Measurements from ENCODE around the gene KRTAP20-1. TPM values are rescaled to one million over a fixed set of nuclear protein-coding genes. Genes with fewer than 3 reads are reported as not detected.

The KRTAP20-1 gene
- total RNA-seq, 1 donor from 2014 or later = not detected

DNA sequence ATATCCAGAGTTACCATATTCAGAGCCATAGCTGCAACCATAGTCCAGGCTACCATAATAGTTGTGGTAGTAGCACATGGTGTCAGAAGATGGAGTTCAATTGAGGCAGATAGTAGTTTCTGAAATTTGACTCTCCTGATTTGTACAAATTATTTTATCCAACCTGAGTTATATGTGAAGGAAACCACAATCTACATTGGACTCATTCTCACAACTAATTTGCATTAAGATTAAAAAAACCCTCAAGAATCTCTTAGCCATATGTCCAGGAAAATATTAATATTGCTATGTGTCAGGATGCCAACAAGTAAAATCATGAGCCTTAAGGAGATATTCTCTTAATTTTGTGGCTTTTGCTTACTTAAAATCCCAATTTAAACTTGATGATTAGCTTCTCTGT lies 25.9 kb upstream of the KRTAP20-1 start, which contains the start of gene KRTAP22-2:
Gene KRTAP22-2, minus strand, starts transcription at position 101 of the 400 bp plus-strand sequence.
- Mint-ChIP-seq H3K27me3 (ENCODE audit: low read depth) (no peaks in the 10 kb centered on the region), H3K9me3 (peaks cover 9% of the 10 kb centered on the region), H3K4me1 (no peaks in the 10 kb centered on the region), H3K4me3 (no peak within 1 kb of the TSS), H3K36me3 (ENCODE audit: low read depth) (no peaks in the 10 kb centered on the region), H3K27ac (ENCODE audit: unreplicated experiment) (no peak within 1 kb of the TSS)
- TF ChIP-seq, protein P1, sequence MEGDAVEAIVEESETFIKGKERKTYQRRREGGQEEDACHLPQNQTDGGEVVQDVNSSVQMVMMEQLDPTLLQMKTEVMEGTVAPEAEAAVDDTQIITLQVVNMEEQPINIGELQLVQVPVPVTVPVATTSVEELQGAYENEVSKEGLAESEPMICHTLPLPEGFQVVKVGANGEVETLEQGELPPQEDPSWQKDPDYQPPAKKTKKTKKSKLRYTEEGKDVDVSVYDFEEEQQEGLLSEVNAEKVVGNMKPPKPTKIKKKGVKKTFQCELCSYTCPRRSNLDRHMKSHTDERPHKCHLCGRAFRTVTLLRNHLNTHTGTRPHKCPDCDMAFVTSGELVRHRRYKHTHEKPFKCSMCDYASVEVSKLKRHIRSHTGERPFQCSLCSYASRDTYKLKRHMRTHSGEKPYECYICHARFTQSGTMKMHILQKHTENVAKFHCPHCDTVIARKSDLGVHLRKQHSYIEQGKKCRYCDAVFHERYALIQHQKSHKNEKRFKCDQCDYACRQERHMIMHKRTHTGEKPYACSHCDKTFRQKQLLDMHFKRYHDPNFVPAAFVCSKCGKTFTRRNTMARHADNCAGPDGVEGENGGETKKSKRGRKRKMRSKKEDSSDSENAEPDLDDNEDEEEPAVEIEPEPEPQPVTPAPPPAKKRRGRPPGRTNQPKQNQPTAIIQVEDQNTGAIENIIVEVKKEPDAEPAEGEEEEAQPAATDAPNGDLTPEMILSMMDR (conservative IDR thresholded peaks at IDR 0.05) = no peak
- no peak for DNase-seq (ENCODE audit: low read depth, low spot score)

DNA sequence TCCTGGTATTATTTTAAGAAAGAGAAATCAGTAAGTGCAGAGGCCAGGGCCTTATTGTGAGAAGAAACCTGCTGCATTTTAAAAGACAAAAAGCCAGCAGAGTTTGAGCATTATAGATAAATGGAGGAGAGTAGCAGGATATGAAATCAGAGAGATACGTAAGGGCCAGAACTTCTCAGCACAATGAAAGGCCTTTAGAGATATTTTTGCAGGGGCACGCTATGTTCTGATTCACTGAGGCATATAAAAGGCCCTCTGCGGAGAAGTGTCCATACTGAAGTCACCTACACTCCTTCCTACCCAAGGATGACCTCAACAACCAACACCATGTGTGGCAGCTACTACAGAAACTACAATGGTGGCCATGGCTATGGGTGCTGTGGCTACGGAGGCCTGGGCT lies 24.1 kb upstream of the KRTAP20-1 start, which contains the start of gene KRTAP6-3:
Gene KRTAP6-3, plus strand, starts transcription at position 301 of the 400 bp plus-strand sequence. Its CDS starts 6 bp downstream, at position 307.
- Mint-ChIP-seq H3K9me3 (peaks cover 10% of the 10 kb centered on the region), H3K4me3 (no peak within 1 kb of the TSS), H3K27ac (ENCODE audit: unreplicated experiment) (no peak within 1 kb of the TSS), H3K27me3 (ENCODE audit: low read depth) (no peaks in the 10 kb centered on the region), H3K36me3 (ENCODE audit: low read depth) (no peaks in the 10 kb centered on the region), H3K4me1 (no peaks in the 10 kb centered on the region)
- no peak for DNase-seq (ENCODE audit: low read depth, low spot score)
- TF ChIP-seq, protein P1 (conservative IDR thresholded peaks at IDR 0.05) = no peak

DNA sequence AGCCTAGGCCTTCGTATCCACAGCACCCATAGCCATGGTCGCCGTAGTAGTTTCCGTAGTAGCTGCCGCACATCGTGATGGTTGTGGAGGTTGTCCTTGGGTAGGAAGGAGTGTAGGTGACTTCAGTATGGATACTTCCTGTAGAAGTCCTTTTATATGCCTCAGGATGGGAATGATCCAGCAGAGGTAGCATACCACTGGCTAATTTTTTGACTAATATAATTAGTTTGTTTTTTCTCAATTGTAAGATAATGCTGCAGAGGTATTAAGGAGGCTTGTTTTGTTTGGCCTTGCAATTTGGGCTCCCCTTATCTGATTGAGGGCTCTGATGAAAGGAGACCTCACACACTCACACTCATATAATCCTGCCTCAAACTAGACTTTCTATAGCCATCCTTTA lies 17.4 kb upstream of the KRTAP20-1 start, which contains the start of gene KRTAP6-2:
Gene KRTAP6-2, minus strand, starts transcription at position 101 of the 400 bp plus-strand sequence. Its CDS starts 28 bp downstream, at position 73.
- TF ChIP-seq, protein P1 (conservative IDR thresholded peaks at IDR 0.05) = no peak
- H3K27ac Mint-ChIP-seq (ENCODE audit: unreplicated experiment) = no peak within 1 kb of the TSS
- H3K4me1 Mint-ChIP-seq = no peaks in the 10 kb centered on the region
- no peak within 1 kb of the TSS for H3K4me3 Mint-ChIP-seq
- no peaks in the 10 kb centered on the region for H3K27me3 Mint-ChIP-seq (ENCODE audit: low read depth)
- H3K36me3 Mint-ChIP-seq (ENCODE audit: low read depth) = peaks cover 3% of the 10 kb centered on the region
- H3K9me3 Mint-ChIP-seq = peaks cover 19% of the 10 kb centered on the region
- no peak for DNase-seq (ENCODE audit: low read depth, low spot score)

DNA sequence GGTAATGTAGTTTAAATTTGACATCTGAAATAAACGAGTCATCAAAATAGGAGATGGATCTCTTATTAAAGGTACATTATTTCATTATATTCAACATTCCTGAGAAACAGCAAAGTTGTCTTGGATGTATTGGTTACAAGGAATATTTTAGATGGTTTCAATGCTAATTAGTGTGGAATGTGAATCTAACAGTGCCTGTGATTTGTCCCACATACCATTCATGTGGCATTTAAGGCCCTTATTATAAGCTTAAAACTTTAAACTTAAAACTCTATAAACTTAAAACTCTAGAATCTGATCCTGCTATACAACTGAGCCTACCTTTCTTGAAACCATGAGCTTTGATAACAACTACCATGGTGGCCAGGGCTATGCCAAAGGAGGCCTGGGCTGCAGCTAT lies 15.4 kb upstream of the KRTAP20-1 start, which contains the start of gene KRTAP22-1:
Gene KRTAP22-1, plus strand, starts transcription at position 301 of the 400 bp plus-strand sequence.
- Mint-ChIP-seq H3K27me3 (ENCODE audit: low read depth) (no peaks in the 10 kb centered on the region), H3K4me1 (no peaks in the 10 kb centered on the region), H3K9me3 (peaks cover 17% of the 10 kb centered on the region), H3K27ac (ENCODE audit: unreplicated experiment) (no peak within 1 kb of the TSS), H3K36me3 (ENCODE audit: low read depth) (peaks cover 3% of the 10 kb centered on the region), H3K4me3 (no peak within 1 kb of the TSS)
- TF ChIP-seq, protein P1 (conservative IDR thresholded peaks at IDR 0.05) = no peak
- DNase-seq (ENCODE audit: low read depth, low spot score) = no peak

DNA sequence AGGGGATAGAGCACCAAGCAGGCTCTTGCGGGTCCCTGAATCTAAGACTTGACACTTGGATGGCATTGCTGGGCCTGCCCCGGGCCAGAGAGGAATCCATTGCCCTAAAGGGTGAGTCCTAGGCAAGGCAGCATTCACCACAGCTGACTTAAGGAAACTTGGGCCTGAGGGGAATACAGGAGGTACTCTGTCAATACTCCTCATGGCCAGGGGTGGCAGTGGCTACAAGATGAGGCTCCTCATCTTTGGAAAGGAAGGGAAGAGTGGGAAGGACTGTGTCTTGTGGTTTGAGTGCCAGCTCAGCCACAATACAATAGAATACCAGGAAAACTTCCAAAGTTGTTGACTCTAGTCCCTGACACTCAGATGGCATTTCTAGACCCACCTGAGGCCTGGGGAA lies 10.3 kb upstream of the KRTAP20-1 start:
- Mint-ChIP-seq H3K9me3 (peaks cover 21% of the 10 kb centered on the region), H3K4me1 (no peaks in the 10 kb centered on the region), H3K4me3 (no peak overlapping the region), H3K27me3 (ENCODE audit: low read depth) (no peaks in the 10 kb centered on the region), H3K27ac (ENCODE audit: unreplicated experiment) (no peak overlapping the region), H3K36me3 (ENCODE audit: low read depth) (no peaks in the 10 kb centered on the region)
- TF ChIP-seq, protein P1 (conservative IDR thresholded peaks at IDR 0.05) = no peak
- DNase-seq (ENCODE audit: low read depth, low spot score) = no peak

Measured in neural crest cell (in vitro differentiated cells).